Muscle layer of duodenum (tissue), 2 donors: ENCODE results near the gene YIPF6.
"Not testable (repeated sequence)": the region's sequence is repeated elsewhere in the genome, so short reads cannot be mapped to it uniquely, and the experiment has no call there.

Experiments
- H3K27ac ChIP-seq: one replicate; pipeline ENCODE4 v1.7.0; 2013; ENCODE audit warnings: mild to moderate bottlenecking, low read length
- H3K27me3 ChIP-seq: one replicate; pipeline ENCODE4 v1.7.0; 2013; ENCODE audit warnings: low read depth, mild to moderate bottlenecking, control low read depth, low read length
- H3K36me3 ChIP-seq, 2 donors: one replicate each; pipeline ENCODE4 v1.7.0; 2013; ENCODE audit warnings: low read length in 2 of 2, control low read depth in 1 of 2, mild to moderate bottlenecking in 1 of 2; ENCODE audit not compliant: insufficient read depth in 2 of 2, control insufficient read depth in 1 of 2
- H3K4me1 ChIP-seq, 2 donors: one replicate each; pipeline ENCODE4 v1.7.0; 2013; ENCODE audit warnings: low read length in 2 of 2, mild to moderate bottlenecking in 2 of 2, control low read depth in 1 of 2, moderate library complexity in 1 of 2; ENCODE audit not compliant: insufficient read depth in 2 of 2, control insufficient read depth in 1 of 2
- H3K4me3 ChIP-seq, 2 donors: one replicate each; pipeline ENCODE4 v1.7.0; 2013; ENCODE audit warnings: low read length in 2 of 2, low read depth in 1 of 2, mild to moderate bottlenecking in 1 of 2
- H3K9me3 ChIP-seq, 2 donors: one replicate each; pipeline ENCODE4 v1.7.0; 2013; ENCODE audit warnings: low read length in 2 of 2, control low read depth in 1 of 2, mild to moderate bottlenecking in 1 of 2; ENCODE audit not compliant: control insufficient read depth in 1 of 2
- donor health status: healthy.

Gene YIPF6

GRCh38 chrX:68508799-68509198 lies 9.9 kb downstream of the YIPF6 start:
- Histone ChIP-seq H3K36me3 (no peaks in the 10 kb centered on the region), H3K4me3 (no peak overlapping the region), H3K27ac (no peak overlapping the region), H3K4me1 (peaks cover 0 to 12% of the 10 kb centered on the region in 2 donors), H3K9me3 (no peaks in the 10 kb centered on the region), H3K27me3 (no peaks in the 10 kb centered on the region)

GRCh38 chrX:68511255-68511654 lies 12.4 kb downstream of the YIPF6 start:
- no peak overlapping the region for H3K27ac ChIP-seq

GRCh38 chrX:68524680-68525079 lies 25.8 kb downstream of the YIPF6 start:
- H3K36me3 ChIP-seq: peaks cover 17% of the 10 kb centered on the region in 2 donors
- not testable (repeated sequence) for H3K4me3 ChIP-seq, H3K9me3 ChIP-seq, H3K27ac ChIP-seq, H3K4me1 ChIP-seq, H3K27me3 ChIP-seq

More at GRCh38 chrX:68511255-68511654, 12.4 kb downstream of the YIPF6 start:
- Histone ChIP-seq H3K4me1 (peaks cover 0 to 8% of the 10 kb centered on the region in 2 donors), H3K36me3 (peaks cover 0 to 9% of the 10 kb centered on the region in 2 donors), H3K9me3 (no peaks in the 10 kb centered on the region), H3K4me3 (no peak overlapping the region), H3K27me3 (no peaks in the 10 kb centered on the region)

GRCh38 chrX:68532831-68533533 lies 34.1 kb downstream of the YIPF6 start:
- Histone ChIP-seq H3K4me3 (no peak overlapping the region), H3K4me1 (no peaks in the 10 kb centered on the region), H3K9me3 (no peaks in the 10 kb centered on the region), H3K36me3 (peaks cover 9 to 12% of the 10 kb centered on the region in 2 donors), H3K27me3 (no peaks in the 10 kb centered on the region), H3K27ac (no peak overlapping the region)

GRCh38 chrX:68533656-68534055 lies 34.8 kb downstream of the YIPF6 start:
- Histone ChIP-seq H3K4me1 (no peaks in the 10 kb centered on the region), H3K27me3 (no peaks in the 10 kb centered on the region), H3K36me3 (peaks cover 9 to 12% of the 10 kb centered on the region in 2 donors), H3K27ac (no peak overlapping the region), H3K9me3 (no peaks in the 10 kb centered on the region), H3K4me3 (no peak overlapping the region)

- no peak overlapping the region for H3K27ac ChIP-seq
- no peaks in the 10 kb centered on the region for H3K4me1 ChIP-seq
- peaks cover 9 to 12% of the 10 kb centered on the region in 2 donors for H3K36me3 ChIP-seq
- no peak overlapping the region for H3K4me3 ChIP-seq
- H3K27me3 ChIP-seq: no peaks in the 10 kb centered on the region
- no peaks in the 10 kb centered on the region for H3K9me3 ChIP-seq
Measured at GRCh38 chrX:68534691-68535090, 35.8 kb downstream of the YIPF6 start.

- no peak overlapping the region for H3K27ac ChIP-seq
- no peaks in the 10 kb centered on the region for H3K9me3 ChIP-seq
- H3K4me1 ChIP-seq: no peaks in the 10 kb centered on the region
- H3K27me3 ChIP-seq: no peaks in the 10 kb centered on the region
- H3K36me3 ChIP-seq: peaks cover 9 to 12% of the 10 kb centered on the region in 2 donors
- H3K4me3 ChIP-seq: no peak overlapping the region
Measured at GRCh38 chrX:68536429-68536828, 37.6 kb downstream of the YIPF6 start.

GRCh38 chrX:68536884-68537283 lies 38.0 kb downstream of the YIPF6 start:
- Histone ChIP-seq H3K4me1 (no peaks in the 10 kb centered on the region), H3K36me3 (peaks cover 6 to 9% of the 10 kb centered on the region in 2 donors), H3K27ac (no peak overlapping the region), H3K9me3 (no peaks in the 10 kb centered on the region), H3K4me3 (no peak overlapping the region), H3K27me3 (no peaks in the 10 kb centered on the region)

- Histone ChIP-seq H3K36me3 (no peaks in the 10 kb centered on the region), H3K4me1 (no peaks in the 10 kb centered on the region), H3K27ac (no peak overlapping the region), H3K9me3 (no peaks in the 10 kb centered on the region), H3K4me3 (no peak overlapping the region), H3K27me3 (no peaks in the 10 kb centered on the region)
Measured at GRCh38 chrX:68550193-68550592, 51.3 kb downstream of the YIPF6 start.

- Histone ChIP-seq H3K27ac (no peak overlapping the region), H3K4me1 (no peaks in the 10 kb centered on the region), H3K27me3 (no peaks in the 10 kb centered on the region), H3K9me3 (no peaks in the 10 kb centered on the region), H3K36me3 (no peaks in the 10 kb centered on the region), H3K4me3 (no peak overlapping the region)
Measured at GRCh38 chrX:68556036-68556435, 57.2 kb downstream of the YIPF6 start.

- not testable (repeated sequence) for H3K36me3 ChIP-seq, H3K9me3 ChIP-seq, H3K27ac ChIP-seq, H3K27me3 ChIP-seq, H3K4me3 ChIP-seq, H3K4me1 ChIP-seq
Measured at GRCh38 chrX:68557126-68557525, 58.3 kb downstream of the YIPF6 start.

- H3K9me3 ChIP-seq, H3K4me1 ChIP-seq, H3K4me3 ChIP-seq, H3K36me3 ChIP-seq, H3K27ac ChIP-seq, H3K27me3 ChIP-seq: not testable (repeated sequence)
Measured at GRCh38 chrX:68559905-68560304, 61.1 kb downstream of the YIPF6 start.
